GM23338 (cell line): ENCODE data around the gene SNUPN.

Source experiments
- CREB1 ChIP-seq: fragments of 250-450 bp; sonication (Bioruptor Pico); IDR thresholded peaks from 2 replicates; pipeline ENCODE4 v1.5.0; 2020; ENCODE audit warnings: low read depth, mild to moderate bottlenecking, moderate library complexity
- CTCF ChIP-seq, 2 experiments: fragments of 200-600 bp in 1 of 2; sonication (generic) in 1 of 2; conservative IDR thresholded peaks; 2 replicates each; pipeline versions ENCODE4 v1.5.1 to v1.6.1; 2016 to 2017; ENCODE audit warnings: antibody characterized with exemption in 2 of 2, low read depth in 2 of 2, mild to moderate bottlenecking in 2 of 2, moderate library complexity in 1 of 2
- ETS1 ChIP-seq: IDR thresholded peaks from 2 replicates; pipeline ENCODE4 v1.6.1; 2016; ENCODE audit warnings: antibody characterized with exemption
- EZH2 ChIP-seq: fragments of 200-600 bp; sonication (generic); IDR thresholded peaks from one replicate; pipeline ENCODE4 v1.8.0; 2017; ENCODE audit warnings: antibody characterized with exemption, mild to moderate bottlenecking, low read depth; ENCODE audit not compliant: unreplicated experiment
- EZH2phosphoT487 ChIP-seq: fragments of 200-600 bp; sonication (generic); IDR thresholded peaks from one replicate; pipeline ENCODE4 v1.8.1; 2018; ENCODE audit warnings: antibody characterized with exemption; ENCODE audit not compliant: unreplicated experiment
- JUNB ChIP-seq: IDR thresholded peaks from one replicate; pipeline ENCODE4 v1.6.1; 2016; ENCODE audit warnings: antibody characterized with exemption; ENCODE audit not compliant: unreplicated experiment
- POLR2AphosphoS5 ChIP-seq: IDR thresholded peaks from 2 replicates; pipeline ENCODE4 v1.6.1; 2016; ENCODE audit warnings: antibody characterized with exemption, low read depth
- REST ChIP-seq: IDR thresholded peaks from one replicate; pipeline ENCODE4 v1.6.1; 2018; ENCODE audit warnings: antibody characterized with exemption; ENCODE audit not compliant: unreplicated experiment
- STAT1 ChIP-seq: IDR thresholded peaks from one replicate; pipeline ENCODE4 v1.6.1; 2016; ENCODE audit warnings: antibody characterized with exemption; ENCODE audit not compliant: unreplicated experiment
- ZNF114 ChIP-seq: fragments of 250-450 bp; sonication (Bioruptor Pico); IDR thresholded peaks from 2 replicates; pipeline ENCODE4 v1.5.0; 2020; ENCODE audit warnings: mild to moderate bottlenecking, moderate library complexity
- ZNF331 ChIP-seq: fragments of 250-450 bp; sonication (Bioruptor Pico); IDR thresholded peaks from 2 replicates; pipeline ENCODE4 v1.5.0; 2020; ENCODE audit warnings: low read depth, mild to moderate bottlenecking, moderate library complexity

- no peak for TF ChIP-seq CTCF (conservative IDR thresholded peaks at IDR 0.05; ENCODE audit: low read depth in 2 of 2)
- no peak for TF ChIP-seq EZH2
- TF ChIP-seq EZH2phosphoT487 = no peak
- no peak for TF ChIP-seq ETS1
- TF ChIP-seq POLR2AphosphoS5 = peak; percentile 19; the same call in 1 of the 2 replicates
- TF ChIP-seq CREB1 = no peak
- no peak for TF ChIP-seq REST
- TF ChIP-seq JUNB = no peak
- TF ChIP-seq ZNF331 = no peak
- TF ChIP-seq STAT1 = no peak
- no peak for TF ChIP-seq ZNF114
Measured at GRCh38 chr15:75637245-75638009, 11.9 kb upstream of the SNUPN start.
